Measurements from ENCODE around the gene TAMM41. TPM values are rescaled to one million over a fixed set of nuclear protein-coding genes. Genes with fewer than 3 reads are reported as not detected.
A peak's percentile ranks its signal among the peaks of the same experiment; 100 is the strongest.
"Not testable (repeated sequence)": the region's sequence is repeated elsewhere in the genome, so short reads cannot be mapped to it uniquely, and the experiment has no call there.

TAMM41 gene, protein sequence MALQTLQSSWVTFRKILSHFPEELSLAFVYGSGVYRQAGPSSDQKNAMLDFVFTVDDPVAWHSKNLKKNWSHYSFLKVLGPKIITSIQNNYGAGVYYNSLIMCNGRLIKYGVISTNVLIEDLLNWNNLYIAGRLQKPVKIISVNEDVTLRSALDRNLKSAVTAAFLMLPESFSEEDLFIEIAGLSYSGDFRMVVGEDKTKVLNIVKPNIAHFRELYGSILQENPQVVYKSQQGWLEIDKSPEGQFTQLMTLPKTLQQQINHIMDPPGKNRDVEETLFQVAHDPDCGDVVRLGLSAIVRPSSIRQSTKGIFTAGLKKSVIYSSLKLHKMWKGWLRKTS
- total RNA-seq (2014; rRNA removed; shearing (Covaris generic)), result 7.5 and 9.3 TPM in 2 replicates
- 14.6 and 16.0 TPM in 2 replicates for polyA plus RNA-seq (2014; cell fraction: nucleus; rRNA removed)

DNA sequence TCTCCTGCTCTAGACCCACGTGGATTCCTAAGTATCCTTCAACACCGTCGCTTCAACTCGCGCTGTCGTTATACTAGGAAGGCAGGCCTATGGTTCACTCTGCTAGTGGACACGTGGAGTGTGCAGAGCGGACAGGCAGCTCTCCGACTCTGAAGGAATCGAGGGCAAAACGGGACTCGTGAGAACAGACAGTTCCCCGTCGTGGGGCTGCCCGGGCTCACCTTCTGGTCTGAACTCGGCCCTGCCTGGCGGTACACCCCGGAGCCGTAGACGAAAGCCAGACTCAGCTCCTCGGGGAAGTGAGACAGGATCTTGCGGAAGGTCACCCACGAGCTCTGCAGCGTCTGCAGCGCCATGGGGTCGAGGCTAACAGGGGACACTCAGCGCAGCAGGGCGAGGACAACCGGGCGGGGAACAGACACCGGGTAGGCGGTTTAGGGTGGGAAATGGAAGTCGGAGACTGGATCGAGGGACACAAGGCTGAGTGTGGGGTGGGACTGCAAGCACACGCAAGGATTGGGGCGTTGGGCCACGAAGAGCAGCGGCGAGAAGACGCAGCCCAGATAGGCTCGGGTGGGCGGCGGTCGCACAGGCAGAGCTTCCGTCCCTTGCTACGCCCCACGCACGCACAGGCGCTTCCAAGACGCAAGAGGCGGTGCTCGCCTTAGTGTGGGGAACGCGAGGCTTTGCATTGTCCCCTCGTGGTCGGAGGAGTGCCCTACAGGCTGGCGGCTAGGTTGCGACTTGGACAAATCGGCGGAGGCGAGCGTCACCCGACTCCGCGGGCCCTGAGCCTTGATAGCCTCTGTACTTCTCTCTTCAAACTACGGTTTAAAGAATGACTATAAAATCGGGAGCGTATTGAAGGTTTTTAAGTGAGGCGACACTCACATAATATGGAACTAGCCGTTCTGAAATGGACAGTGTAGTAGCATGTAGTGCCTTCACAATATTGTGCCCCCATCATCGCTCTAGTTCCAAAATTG is at the start of gene TAMM41:
Gene TAMM41 (minus strand): TSS at position 605 of the 986 bp plus-strand sequence. CDS start 249 bp downstream, at position 356.
- DNase-seq (ENCODE audit: extremely low read depth, low read depth), result peak; percentile 83

GRCh38 chr3:11878837-11879236 is 32.2 kb upstream of the TAMM41 start:
- DNase-seq (ENCODE audit: extremely low read depth, low read depth), result no peak

DNA sequence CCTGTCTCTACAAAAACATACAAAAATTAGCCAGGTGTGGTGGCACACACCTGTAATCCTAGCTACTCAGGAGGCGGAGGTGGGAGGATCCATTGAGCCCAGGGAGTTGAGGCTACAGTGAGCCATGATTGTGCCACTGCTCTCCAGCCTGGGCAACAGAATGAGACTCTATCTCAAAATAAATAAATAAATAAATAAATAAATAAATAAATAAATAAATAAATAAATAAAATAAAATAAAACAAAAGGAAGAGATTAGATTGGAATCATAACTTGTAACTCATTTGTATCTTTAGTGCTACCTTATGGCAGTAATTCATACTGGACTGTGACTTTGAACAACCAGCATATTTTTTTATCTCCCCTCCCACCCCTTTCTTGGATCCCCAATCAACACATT is 28.0 kb upstream of the TAMM41 start:
- DNase-seq (ENCODE audit: extremely low read depth, low read depth), result not testable (repeated sequence)

GRCh38 chr3:11863739-11864138 is 17.1 kb upstream of the TAMM41 start:
- DNase-seq (ENCODE audit: extremely low read depth, low read depth), result not testable (repeated sequence)

GRCh38 chr3:11862584-11862983 is 15.9 kb upstream of the TAMM41 start:
- DNase-seq (ENCODE audit: extremely low read depth, low read depth), result not testable (repeated sequence)

DNA sequence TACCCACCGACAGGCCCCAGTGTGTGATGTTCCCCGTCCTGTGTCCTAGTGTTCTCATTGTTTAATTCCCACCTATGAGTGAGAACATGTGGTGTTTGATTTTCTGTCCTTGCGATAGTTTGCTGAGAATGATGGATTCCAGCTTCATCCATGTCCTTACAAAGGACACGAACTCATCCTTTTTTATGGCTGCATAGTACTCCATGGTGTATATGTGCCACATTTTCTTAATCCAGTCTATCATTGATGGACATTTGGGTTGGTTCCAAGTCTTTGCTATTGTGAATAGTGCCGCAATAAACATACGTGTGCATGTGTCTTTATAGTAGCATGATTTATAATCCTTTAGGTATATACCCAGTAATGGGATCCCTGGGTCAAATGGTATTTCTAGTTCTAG is 15.5 kb upstream of the TAMM41 start:
- not testable (repeated sequence) for DNase-seq (ENCODE audit: extremely low read depth, low read depth)

DNA sequence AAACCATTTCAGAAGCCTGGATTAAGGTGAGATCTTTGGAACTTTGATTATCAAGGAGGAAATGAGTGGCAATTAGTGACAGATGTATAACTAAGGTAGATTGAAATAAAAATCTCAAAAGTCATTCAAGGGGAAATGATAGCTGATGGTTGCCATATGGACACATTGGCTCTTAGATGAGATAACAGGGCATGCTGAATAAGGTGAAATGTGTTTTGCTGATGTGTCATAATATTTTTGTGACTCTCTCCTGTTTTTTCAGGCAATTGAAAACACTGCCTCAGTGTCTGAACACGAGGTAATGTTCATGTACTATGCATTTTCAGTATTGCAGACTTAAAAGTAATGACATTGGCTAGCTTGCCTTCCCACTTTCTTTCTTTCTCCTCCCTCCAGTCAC is 13.5 kb upstream of the TAMM41 start:
- not testable (repeated sequence) for DNase-seq (ENCODE audit: extremely low read depth, low read depth)

DNA sequence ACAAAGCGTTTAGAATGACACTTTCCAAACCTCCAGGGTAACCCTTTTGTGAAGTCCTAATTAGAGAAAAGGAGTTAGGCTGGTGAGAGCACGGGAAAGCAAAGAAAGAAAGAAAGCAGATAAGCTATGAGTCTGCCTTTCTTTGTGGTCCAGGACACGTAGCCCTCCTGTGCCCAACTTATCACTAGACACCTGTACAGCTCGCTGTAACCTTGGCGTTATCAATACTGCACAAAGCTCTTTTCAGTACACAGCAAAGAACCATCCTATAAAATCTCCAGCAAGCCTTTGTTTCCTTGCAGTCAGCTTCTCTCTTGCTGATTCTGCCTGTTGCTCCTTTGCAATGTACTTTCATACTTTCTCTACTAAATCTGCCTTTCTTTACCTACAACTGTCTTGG is 6.8 kb upstream of the TAMM41 start:
- DNase-seq (ENCODE audit: extremely low read depth, low read depth), result no peak

DNA sequence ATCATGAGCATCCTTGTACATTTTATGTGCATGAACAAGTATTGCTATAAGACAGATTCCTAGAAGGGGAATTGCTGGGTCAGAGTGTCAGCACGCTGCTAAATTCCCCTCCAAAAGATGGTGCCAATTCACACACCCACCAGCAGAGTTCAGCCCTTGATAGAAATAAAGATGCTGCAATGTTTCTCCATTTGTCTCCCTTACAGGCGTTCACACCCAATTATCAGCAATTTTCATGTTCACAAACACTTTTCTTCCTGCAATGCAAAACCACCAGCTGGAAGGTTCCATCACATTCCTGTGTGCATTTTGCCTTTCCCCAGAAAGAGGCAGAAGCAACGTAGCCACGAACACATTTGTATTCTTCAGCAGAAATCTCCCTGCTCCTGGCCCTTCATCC is 3.3 kb upstream of the TAMM41 start:
- DNase-seq (ENCODE audit: extremely low read depth, low read depth), result no peak

- no peak for DNase-seq (ENCODE audit: extremely low read depth, low read depth)
Measured at GRCh38 chr3:11847607-11848006, 922 bp upstream of the TAMM41 start.

- DNase-seq (ENCODE audit: extremely low read depth, low read depth), result no peak
Measured at GRCh38 chr3:11845651-11846050, 1.0 kb downstream of the TAMM41 start.

- DNase-seq (ENCODE audit: extremely low read depth, low read depth), result no peak
Measured at GRCh38 chr3:11844891-11845290, 1.8 kb downstream of the TAMM41 start.

DNA sequence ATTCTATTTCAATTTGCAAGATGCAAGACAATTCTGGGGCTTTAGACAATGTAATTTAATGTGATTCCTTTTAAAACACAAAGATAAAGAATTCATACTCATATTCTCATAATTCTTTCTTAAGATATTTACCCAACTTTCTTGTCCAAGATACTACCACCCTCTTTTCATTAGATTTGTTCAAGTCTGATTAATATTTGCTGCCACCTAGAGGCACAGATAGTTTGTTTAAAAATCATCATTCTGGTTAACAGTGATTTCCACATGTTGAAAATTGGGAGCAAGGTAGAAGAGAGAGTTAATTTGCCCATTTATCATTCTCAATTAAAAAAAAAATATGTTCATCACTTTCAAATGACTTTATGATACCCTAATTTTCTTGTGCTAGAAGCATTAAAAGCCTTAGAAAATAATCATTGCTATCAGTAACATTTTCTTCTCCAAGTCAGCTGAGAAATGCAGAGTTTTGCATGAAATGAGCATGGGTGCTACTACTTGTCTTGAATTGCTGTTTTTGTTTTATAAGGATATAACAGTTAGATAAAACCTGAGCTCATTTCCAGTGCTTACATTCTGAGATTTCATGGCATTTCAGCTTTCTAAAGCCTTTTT is 11.6 kb downstream of the TAMM41 start:
- no peak for DNase-seq (ENCODE audit: extremely low read depth, low read depth)

- DNase-seq (ENCODE audit: extremely low read depth, low read depth), result no peak
Measured at GRCh38 chr3:11832981-11833905, 13.4 kb downstream of the TAMM41 start.

- no peak for DNase-seq (ENCODE audit: extremely low read depth, low read depth)
Measured at GRCh38 chr3:11829416-11829815, 17.3 kb downstream of the TAMM41 start.

DNA sequence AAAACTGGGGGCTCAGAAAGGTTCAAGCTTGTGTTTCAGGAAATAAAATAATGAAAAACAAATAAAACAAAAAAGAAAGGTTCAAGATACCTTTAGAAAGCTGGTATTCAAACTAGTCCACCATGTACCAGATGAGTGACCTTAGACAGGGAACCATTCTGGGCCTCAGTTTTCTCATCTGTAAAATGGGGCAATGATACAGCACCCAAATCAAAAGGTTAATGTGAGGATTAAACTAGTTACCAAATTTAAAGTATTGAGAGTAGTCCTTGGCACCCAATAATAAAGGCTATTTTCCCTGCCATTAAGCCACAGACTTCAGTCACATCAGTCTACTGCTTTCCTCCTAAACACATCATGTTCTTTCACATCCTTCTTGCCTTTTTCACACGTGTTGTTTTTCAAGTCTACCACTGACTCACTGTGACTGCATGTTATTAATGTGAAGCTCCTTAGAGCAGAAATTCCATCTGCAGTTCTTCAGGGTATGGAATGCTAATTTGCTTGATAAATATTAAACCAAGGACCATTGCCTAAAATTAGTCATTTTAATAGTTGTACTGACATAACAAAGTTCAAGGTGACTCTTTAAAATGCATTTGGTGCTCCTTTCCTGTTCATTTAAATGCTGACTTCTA is 19.9 kb downstream of the TAMM41 start:
- no peak for DNase-seq (ENCODE audit: extremely low read depth, low read depth)

GRCh38 chr3:11825301-11825700 is 21.4 kb downstream of the TAMM41 start:
- DNase-seq (ENCODE audit: extremely low read depth, low read depth), result no peak

GRCh38 chr3:11820531-11821041 is 26.1 kb downstream of the TAMM41 start:
- no peak for DNase-seq (ENCODE audit: extremely low read depth, low read depth)

DNA sequence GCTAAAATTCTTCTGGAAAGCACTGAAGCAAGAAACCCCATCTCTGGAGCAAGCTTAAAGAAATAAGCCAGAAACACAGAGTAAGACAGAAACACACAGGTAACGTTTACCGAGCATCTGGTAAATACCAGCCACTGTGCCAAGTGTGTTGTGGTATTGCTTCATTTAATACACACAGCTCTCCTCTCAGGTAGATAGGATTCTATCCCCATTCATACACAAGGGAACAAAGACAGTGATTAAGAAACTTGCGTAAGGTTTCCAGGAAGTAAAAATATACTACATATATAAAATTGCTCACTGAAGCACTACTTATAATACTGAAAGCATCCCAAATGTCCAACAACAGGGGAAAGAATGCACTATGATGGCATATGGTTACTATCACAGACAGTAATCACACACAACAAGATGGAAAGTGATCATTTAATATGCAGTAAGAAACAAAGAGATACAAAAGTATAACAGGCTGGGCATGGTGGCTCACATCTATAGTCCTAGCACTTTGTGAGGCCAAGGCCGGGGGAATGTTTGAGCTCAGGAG is 27.5 kb downstream of the TAMM41 start:
- DNase-seq (ENCODE audit: extremely low read depth, low read depth), result no peak
